ENCODE results near the gene EGR4.

The EGR4 gene

DNA sequence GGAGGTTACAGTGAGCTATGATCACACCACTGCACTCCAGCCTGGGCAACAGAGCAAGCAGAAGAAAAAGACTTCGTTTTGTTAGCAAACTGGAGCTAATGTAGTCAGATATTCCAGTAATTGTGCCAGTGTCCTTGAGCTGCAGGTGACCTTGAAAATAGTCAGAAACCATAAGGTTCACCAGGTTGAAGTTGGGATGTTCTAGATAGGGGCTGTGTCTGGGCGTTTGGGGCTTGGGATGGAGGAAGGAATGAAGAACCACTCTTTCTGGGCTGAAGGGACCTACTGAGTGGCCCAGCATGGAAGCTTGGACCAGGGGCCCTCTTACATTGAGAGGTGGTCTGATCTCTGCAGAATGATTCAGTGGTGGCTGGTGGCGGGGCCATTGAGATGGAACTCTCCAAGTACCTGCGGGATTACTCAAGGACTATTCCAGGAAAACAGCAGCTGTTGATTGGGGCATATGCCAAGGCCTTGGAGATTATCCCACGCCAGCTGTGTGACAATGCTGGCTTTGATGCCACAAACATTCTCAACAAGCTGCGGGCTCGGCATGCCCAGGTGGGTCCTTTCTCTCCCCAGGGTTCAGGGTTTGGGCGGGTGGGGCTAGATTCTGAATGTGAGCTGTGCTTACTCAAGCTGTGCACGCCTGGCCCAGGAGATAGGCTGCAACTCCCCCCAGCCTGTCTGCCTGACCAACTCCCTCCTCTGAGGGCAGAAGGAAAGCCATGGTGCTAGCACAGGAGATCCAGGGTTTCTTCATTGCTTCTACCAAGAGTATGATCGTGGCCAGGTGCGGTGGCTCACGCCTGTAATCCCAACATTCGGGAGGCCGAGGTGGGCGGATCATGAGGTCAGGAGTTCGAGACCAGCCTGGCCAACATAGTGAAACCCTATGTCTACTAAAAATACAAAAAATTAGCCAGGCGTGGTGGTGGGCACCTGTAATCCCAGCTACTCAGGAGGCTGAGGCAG is 42.2 kb downstream of the EGR4 start:
- DNase-seq (ENCODE audit: low read depth) = no peak

DNA sequence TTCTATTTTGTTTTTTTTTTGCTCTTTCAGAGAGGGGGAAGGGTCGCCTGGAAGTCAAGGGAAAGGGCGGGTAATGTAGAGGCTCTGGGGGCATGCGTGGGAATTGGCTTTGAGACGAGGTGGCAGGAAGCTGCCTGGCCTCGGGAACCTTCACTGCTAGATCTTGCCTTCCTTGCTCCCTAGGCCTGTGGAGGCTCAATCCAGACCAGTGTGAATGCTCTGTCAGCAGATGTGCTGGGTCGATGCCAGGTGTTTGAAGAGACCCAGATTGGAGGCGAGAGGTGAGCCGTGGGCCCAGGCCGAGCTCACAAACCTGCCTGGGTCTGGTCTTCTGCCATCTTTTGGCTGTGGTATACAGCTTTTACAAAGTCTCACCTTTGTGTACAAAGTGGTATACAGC is 43.7 kb downstream of the EGR4 start:
- DNase-seq (ENCODE audit: low read depth) = no peak

DNA sequence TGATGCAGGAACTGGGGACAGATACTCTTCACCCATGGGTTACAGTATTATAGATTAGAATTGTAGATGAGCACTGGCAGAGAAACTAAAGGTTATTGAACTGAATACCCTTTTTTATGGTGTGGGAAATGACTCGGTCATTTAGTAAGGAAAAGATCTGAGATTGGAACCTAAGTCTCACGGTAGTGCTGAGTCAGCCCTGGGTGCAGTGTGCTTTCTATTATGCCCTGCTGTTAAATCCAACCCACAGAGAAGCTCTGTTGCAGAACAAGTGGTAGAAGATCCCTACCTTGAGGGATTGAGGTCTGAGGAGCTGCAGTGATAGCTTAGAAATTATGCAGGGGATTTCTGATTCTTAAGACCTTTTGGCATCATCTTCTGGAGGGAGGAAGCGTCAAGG is 46.5 kb downstream of the EGR4 start:
- no peak for DNase-seq (ENCODE audit: low read depth)

DNA sequence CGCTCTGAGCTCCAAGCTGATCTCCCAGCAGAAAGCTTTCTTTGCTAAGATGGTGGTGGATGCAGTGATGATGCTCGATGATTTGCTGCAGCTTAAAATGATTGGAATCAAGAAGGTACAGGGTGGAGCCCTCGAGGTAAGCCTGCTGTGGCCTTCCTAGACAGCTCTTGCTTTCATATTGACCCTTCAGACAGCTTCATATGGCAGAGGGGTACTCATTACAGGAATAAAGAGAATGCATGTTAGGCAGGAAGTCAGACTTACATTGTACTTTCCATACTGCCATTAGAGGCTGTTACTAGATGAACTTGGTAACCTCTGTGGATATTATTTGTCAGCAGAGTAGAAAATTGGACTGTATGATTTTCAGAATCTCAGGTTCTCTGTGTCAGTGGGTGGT is 48.8 kb downstream of the EGR4 start:
- DNase-seq (ENCODE audit: low read depth) = no peak

DNA sequence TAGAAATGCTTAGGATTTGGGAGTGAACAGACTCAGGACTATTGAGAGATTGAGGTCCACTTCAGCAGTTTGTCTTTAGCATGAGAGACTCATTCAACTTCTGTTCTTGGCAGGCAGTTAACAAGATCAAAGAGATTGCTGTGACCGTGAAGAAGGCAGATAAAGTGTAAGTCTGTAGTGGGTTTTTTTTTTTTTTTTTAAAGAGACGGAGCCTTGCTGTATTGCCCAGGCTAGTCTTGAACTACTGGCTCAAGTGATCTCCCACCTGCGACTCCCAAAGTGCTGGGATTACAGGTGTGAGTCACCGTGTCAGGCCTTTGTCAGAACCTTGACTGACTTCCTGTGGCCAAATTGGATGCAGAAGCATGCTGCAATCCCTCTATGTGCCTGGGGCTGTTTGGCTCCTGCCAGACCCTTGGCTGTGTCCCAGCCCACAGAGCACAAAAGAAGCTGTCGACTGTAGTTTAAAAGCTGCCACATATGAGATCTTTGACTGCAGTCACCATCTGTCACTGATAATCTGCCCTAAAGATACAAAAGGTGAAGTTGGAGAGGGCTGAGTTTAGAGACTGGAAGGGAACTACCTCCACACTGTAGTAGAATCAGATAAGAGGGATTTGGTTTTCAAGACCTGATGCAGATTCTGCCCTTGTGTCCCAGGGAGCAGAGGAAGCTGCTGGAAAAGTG is 49.3 kb downstream of the EGR4 start:
- no peak for DNase-seq (ENCODE audit: low read depth)

Measured in activated T-helper 9 cell treated with anti-CD3 and anti-CD28 coated beads, Interleukin-2, amount 50 U/mL, for 16 hours (primary cell).